ENCODE measurements around the gene VWA8. TPM values are rescaled to one million over a fixed set of nuclear protein-coding genes. Genes with fewer than 3 reads are reported as not detected.
A peak's percentile ranks its signal among the peaks of the same experiment; 100 is the strongest.

Gene VWA8
- total RNA-seq, 5 donors from 2014 or later (not counting 1 experiment from before 2014, with no cell fraction given), result 17.8 to 27.1 (median 22.9) TPM

- no peak overlapping the region for H3K27ac ChIP-seq (ENCODE audit: low read length)
- ATAC-seq (replicated peaks in 1 of 4), result no peak
- H3K4me1 ChIP-seq (ENCODE audit: control insufficient read depth in 1 of 2, extremely low read depth in 1 of 2, insufficient read depth in 2 of 2, low read length in 2 of 2), result no peaks in the 10 kb centered on the region
- H3K36me3 ChIP-seq (ENCODE audit: control insufficient read depth in 2 of 2, extremely low read depth in 1 of 2, insufficient read depth in 1 of 2, low read length in 1 of 2), result peaks cover 0 to 12% of the 10 kb centered on the region in 2 donors
- WGBS (ENCODE audit: insufficient coverage), result no CpG with 5 or more reads among the region's 1 CpG
- Mint-ChIP-seq H3K9me3 (no peaks in the 10 kb centered on the region), H3K27ac (no peak overlapping the region), H3K4me3 (no peak overlapping the region), H3K4me1 (no peaks in the 10 kb centered on the region), H3K27me3 (no peaks in the 10 kb centered on the region), H3K36me3 (peaks cover 64% of the 10 kb centered on the region)
- H3K4me3 ChIP-seq (ENCODE audit: control insufficient read depth in 1 of 2, extremely low read depth in 1 of 2, low read length in 1 of 2), result no peak overlapping the region
- no peaks in the 10 kb centered on the region for H3K27me3 ChIP-seq (replicated peaks in 1 of 2; ENCODE audit: control insufficient read depth in 2 of 2, extremely low read depth in 1 of 2, insufficient read depth in 2 of 2, low read length in 1 of 2)
- POLR2A ChIA-PET, result interaction anchor here in 1 of 2 donors (1.0 kb wide), 1 partner anchor 10 kb away, joined by 3 read pairs; no protein-coding TSS in a partner anchor
- DNase-seq, result no peak
- CTCF ChIA-PET, result no interaction called here
- no peaks in the 10 kb centered on the region for H3K9me3 ChIP-seq
These were observed 106.2 kb downstream of the VWA8 start for GRCh38 chr13:41854758-41855157.

- ChIA-PET POLR2A (no interaction called here), CTCF (no interaction called here)
- no peaks in the 10 kb centered on the region for H3K27me3 ChIP-seq (replicated peaks in 1 of 2; ENCODE audit: control insufficient read depth in 2 of 2, extremely low read depth in 1 of 2, insufficient read depth in 2 of 2, low read length in 1 of 2)
- Mint-ChIP-seq H3K9me3 (no peaks in the 10 kb centered on the region), H3K36me3 (peaks cover 58% of the 10 kb centered on the region), H3K27me3 (no peaks in the 10 kb centered on the region), H3K27ac (no peak overlapping the region), H3K4me1 (no peaks in the 10 kb centered on the region), H3K4me3 (no peak overlapping the region)
- DNase-seq (no peak), ATAC-seq (replicated peaks in 1 of 4) (no peak)
- peaks cover 0 to 4% of the 10 kb centered on the region in 2 donors for H3K36me3 ChIP-seq (ENCODE audit: control insufficient read depth in 2 of 2, extremely low read depth in 1 of 2, insufficient read depth in 1 of 2, low read length in 1 of 2)
- H3K9me3 ChIP-seq, result no peaks in the 10 kb centered on the region
- H3K27ac ChIP-seq (ENCODE audit: low read length), result no peak overlapping the region
- no peak overlapping the region for H3K4me3 ChIP-seq (ENCODE audit: control insufficient read depth in 1 of 2, extremely low read depth in 1 of 2, low read length in 1 of 2)
- H3K4me1 ChIP-seq (ENCODE audit: control insufficient read depth in 1 of 2, extremely low read depth in 1 of 2, insufficient read depth in 2 of 2, low read length in 2 of 2), result no peaks in the 10 kb centered on the region
- no CpG with 5 or more reads among the region's 3 CpGs for WGBS (ENCODE audit: insufficient coverage)
These were observed 109.6 kb downstream of the VWA8 start for GRCh38 chr13:41851351-41851750.

- Mint-ChIP-seq H3K27me3 (no peaks in the 10 kb centered on the region), H3K4me1 (peaks cover 0 to 8% (median 3%) of the 10 kb centered on the region in 3 donors), H3K9me3 (no peaks in the 10 kb centered on the region), H3K4me3 (no peak overlapping the region), H3K27ac (no peak overlapping the region), H3K36me3 (peaks cover 61% of the 10 kb centered on the region)
- H3K36me3 ChIP-seq (ENCODE audit: control insufficient read depth in 2 of 2, extremely low read depth in 1 of 2, insufficient read depth in 1 of 2, low read length in 1 of 2), result peaks cover 0 to 6% of the 10 kb centered on the region in 2 donors
- H3K4me1 ChIP-seq (ENCODE audit: control insufficient read depth in 1 of 2, extremely low read depth in 1 of 2, insufficient read depth in 2 of 2, low read length in 2 of 2), result no peaks in the 10 kb centered on the region
- H3K27ac ChIP-seq (ENCODE audit: low read length), result no peak overlapping the region
- H3K4me3 ChIP-seq (ENCODE audit: control insufficient read depth in 1 of 2, extremely low read depth in 1 of 2, low read length in 1 of 2), result no peak overlapping the region
- no peaks in the 10 kb centered on the region for H3K9me3 ChIP-seq
- no peak for ATAC-seq (replicated peaks in 1 of 4)
- POLR2A ChIA-PET, result no interaction called here
- DNase-seq, result peak in 1 of 35 experiments; percentile 10
- WGBS (ENCODE audit: insufficient coverage), result no CpG with 5 or more reads among the region's 2 CpGs
- no peaks in the 10 kb centered on the region for H3K27me3 ChIP-seq (replicated peaks in 1 of 2; ENCODE audit: control insufficient read depth in 2 of 2, extremely low read depth in 1 of 2, insufficient read depth in 2 of 2, low read length in 1 of 2)
- CTCF ChIA-PET, result no interaction called here
These were observed 112.3 kb downstream of the VWA8 start for GRCh38 chr13:41848435-41849255.

GRCh38 chr13:41847216-41847615 is 113.7 kb downstream of the VWA8 start:
- H3K4me3 ChIP-seq (ENCODE audit: control insufficient read depth in 1 of 2, extremely low read depth in 1 of 2, low read length in 1 of 2), result no peak overlapping the region
- ChIA-PET POLR2A (no interaction called here), CTCF (no interaction called here)
- DNase-seq, result no peak
- Mint-ChIP-seq H3K4me1 (peaks cover 0 to 12% (median 3%) of the 10 kb centered on the region in 3 donors), H3K27me3 (no peaks in the 10 kb centered on the region), H3K36me3 (peaks cover 59% of the 10 kb centered on the region), H3K9me3 (no peaks in the 10 kb centered on the region), H3K27ac (no peak overlapping the region), H3K4me3 (no peak overlapping the region)
- WGBS (ENCODE audit: insufficient coverage), result 100% methylated on average over 1 of the region's 3 CpGs
- H3K27ac ChIP-seq (ENCODE audit: low read length), result no peak overlapping the region
- no peaks in the 10 kb centered on the region for H3K9me3 ChIP-seq
- no peaks in the 10 kb centered on the region for H3K4me1 ChIP-seq (ENCODE audit: control insufficient read depth in 1 of 2, extremely low read depth in 1 of 2, insufficient read depth in 2 of 2, low read length in 2 of 2)
- no peak for ATAC-seq (replicated peaks in 1 of 4)
- peaks cover 0 to 6% of the 10 kb centered on the region in 2 donors for H3K36me3 ChIP-seq (ENCODE audit: control insufficient read depth in 2 of 2, extremely low read depth in 1 of 2, insufficient read depth in 1 of 2, low read length in 1 of 2)
- no peaks in the 10 kb centered on the region for H3K27me3 ChIP-seq (replicated peaks in 1 of 2; ENCODE audit: control insufficient read depth in 2 of 2, extremely low read depth in 1 of 2, insufficient read depth in 2 of 2, low read length in 1 of 2)

- no peaks in the 10 kb centered on the region for H3K27me3 ChIP-seq (replicated peaks in 1 of 2; ENCODE audit: control insufficient read depth in 2 of 2, extremely low read depth in 1 of 2, insufficient read depth in 2 of 2, low read length in 1 of 2)
- Mint-ChIP-seq H3K9me3 (no peaks in the 10 kb centered on the region), H3K27ac (no peak overlapping the region), H3K4me3 (no peak overlapping the region), H3K27me3 (no peaks in the 10 kb centered on the region), H3K4me1 (peaks cover 0 to 12% (median 3%) of the 10 kb centered on the region in 3 donors), H3K36me3 (peaks cover 63% of the 10 kb centered on the region)
- ATAC-seq (replicated peaks in 1 of 4) (no peak), DNase-seq (no peak)
- no CpG with 5 or more reads among the region's 2 CpGs for WGBS (ENCODE audit: insufficient coverage)
- ChIA-PET POLR2A (interaction anchor here in 1 of 2 donors (0.6 kb wide), 1 partner anchor 1797 kb away, joined by 4 read pairs; no protein-coding TSS in a partner anchor), CTCF (interaction anchor here in 1 of 2 donors (0.7 kb wide), 1 partner anchor 259 kb away, joined by 3 read pairs; no protein-coding TSS in a partner anchor)
- H3K27ac ChIP-seq (ENCODE audit: low read length), result no peak overlapping the region
- H3K9me3 ChIP-seq, result no peaks in the 10 kb centered on the region
- H3K4me1 ChIP-seq (ENCODE audit: control insufficient read depth in 1 of 2, extremely low read depth in 1 of 2, insufficient read depth in 2 of 2, low read length in 2 of 2), result no peaks in the 10 kb centered on the region
- H3K4me3 ChIP-seq (ENCODE audit: control insufficient read depth in 1 of 2, extremely low read depth in 1 of 2, low read length in 1 of 2), result no peak overlapping the region
- peaks cover 0 to 2% of the 10 kb centered on the region in 2 donors for H3K36me3 ChIP-seq (ENCODE audit: control insufficient read depth in 2 of 2, extremely low read depth in 1 of 2, insufficient read depth in 1 of 2, low read length in 1 of 2)
These were observed 118.8 kb downstream of the VWA8 start for GRCh38 chr13:41842036-41842620.

- Mint-ChIP-seq H3K36me3 (peaks cover 59% of the 10 kb centered on the region), H3K4me3 (no peak overlapping the region), H3K27ac (no peak overlapping the region), H3K27me3 (no peaks in the 10 kb centered on the region), H3K4me1 (no peaks in the 10 kb centered on the region), H3K9me3 (no peaks in the 10 kb centered on the region)
- Histone ChIP-seq H3K27me3 (replicated peaks in 1 of 2; ENCODE audit: control insufficient read depth in 2 of 2, extremely low read depth in 1 of 2, insufficient read depth in 2 of 2, low read length in 1 of 2) (no peaks in the 10 kb centered on the region), H3K27ac (ENCODE audit: low read length) (no peak overlapping the region), H3K9me3 (no peaks in the 10 kb centered on the region), H3K4me3 (ENCODE audit: control insufficient read depth in 1 of 2, extremely low read depth in 1 of 2, low read length in 1 of 2) (no peak overlapping the region), H3K4me1 (ENCODE audit: control insufficient read depth in 1 of 2, extremely low read depth in 1 of 2, insufficient read depth in 2 of 2, low read length in 2 of 2) (no peaks in the 10 kb centered on the region), H3K36me3 (ENCODE audit: control insufficient read depth in 2 of 2, extremely low read depth in 1 of 2, insufficient read depth in 1 of 2, low read length in 1 of 2) (peaks cover 0 to 11% of the 10 kb centered on the region in 2 donors)
- ChIA-PET CTCF (no interaction called here), POLR2A (interaction anchor here in 1 of 2 donors (0.6 kb wide), 1 partner anchor 316 kb away, joined by 3 read pairs; no protein-coding TSS in a partner anchor)
- ATAC-seq (replicated peaks in 1 of 4), result no peak
- WGBS (ENCODE audit: insufficient coverage), result no CpG with 5 or more reads among the region's 2 CpGs
- DNase-seq, result no peak
These were observed 123.3 kb downstream of the VWA8 start for GRCh38 chr13:41837629-41838028.

Measured in T-cell (primary cell).